Muscle of leg (tissue), 11 donors: ENCODE measurements around the gene TMEM94. TPM values are rescaled to one million over a fixed set of nuclear protein-coding genes. Genes with fewer than 3 reads are reported as not detected.
A peak's percentile ranks its signal among the peaks of the same experiment; 100 is the strongest.

Experiments used
- DNase-seq: peaks from one replicate; pipeline ENCODE4 v3.0.0; 2013
- H3K27ac ChIP-seq: one replicate; pipeline ENCODE4 v1.5.1; 2013; ENCODE audit warnings: mild to moderate bottlenecking, low read length, control low read depth
- H3K27me3 ChIP-seq: one replicate; pipeline ENCODE4 v1.6.1; 2013; ENCODE audit warnings: low read length; ENCODE audit not compliant: control insufficient read depth, insufficient read depth
- H3K36me3 ChIP-seq: one replicate; pipeline ENCODE4 v1.6.1; 2013; ENCODE audit warnings: low read length; ENCODE audit not compliant: control insufficient read depth, insufficient read depth
- H3K4me1 ChIP-seq: one replicate; pipeline ENCODE4 v1.6.1; 2013; ENCODE audit warnings: low read length; ENCODE audit not compliant: control insufficient read depth, insufficient read depth
- H3K4me3 ChIP-seq: one replicate; pipeline ENCODE4 v1.5.1; 2013; ENCODE audit warnings: low read length, control low read depth
- H3K9me3 ChIP-seq: replicated peaks from 2 replicates; pipeline ENCODE4 v1.6.1; 2013; ENCODE audit warnings: low read depth, low read length; ENCODE audit not compliant: control insufficient read depth
- WGBS: methylation state at CpG from one replicate; pipeline ENCODE4 v1.1.5; 2013; ENCODE audit warnings: missing lambda C conversion rate; ENCODE audit not compliant: insufficient coverage; 5-methylcytosine and 5-hydroxymethylcytosine counted together
- polyA plus RNA-seq, 8 donors: library from polyadenylated mRNA; unstranded; fragments of 120-200 nt; gene quantifications; one replicate each; pipeline versions ENCODE4 v1.2.1 to v1.2.3, GENCODE V29; 2013; ENCODE audit warnings: inconsistent platforms in 1 of 8, low replicate concordance in 1 of 8; ENCODE audit not compliant: insufficient read length in 8 of 8, insufficient read depth in 1 of 8
- total RNA-seq: library from RNA; stranded (reverse); fragments of 120-200 nt; gene quantifications from one replicate; pipeline ENCODE4 v1.2.4, GENCODE V29; 2013

TMEM94 gene
- total and polyA plus RNA-seq, 9 donors = 31.5 to 67.8 (median 60.0) TPM

DNA sequence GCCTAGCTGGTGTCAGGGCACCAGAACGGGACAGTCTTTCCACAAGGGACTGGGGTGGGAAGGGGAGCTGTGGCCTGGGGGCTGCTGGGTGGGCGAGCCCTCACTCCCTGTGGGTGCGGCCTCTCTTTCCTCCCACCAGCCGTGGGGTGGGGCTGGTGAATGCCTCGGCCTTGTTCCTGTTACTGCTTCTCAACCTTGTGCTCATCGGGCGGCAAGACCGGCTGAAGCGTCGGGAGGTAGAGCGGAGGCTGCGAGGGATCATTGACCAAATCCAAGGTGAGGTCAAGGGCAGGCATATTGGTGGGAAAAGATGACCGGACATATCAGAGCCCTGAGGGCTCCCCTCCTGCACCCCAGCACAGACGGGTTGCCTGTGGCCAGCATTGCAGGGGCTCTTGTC is 29.7 kb downstream of the TMEM94 start:
- H3K9me3 ChIP-seq = no peaks in the 10 kb centered on the region
- H3K27ac ChIP-seq = no peak overlapping the region
- DNase-seq = no peak
- no peaks in the 10 kb centered on the region for H3K27me3 ChIP-seq
- no peak overlapping the region for H3K4me3 ChIP-seq
- H3K36me3 ChIP-seq = peaks cover 45% of the 10 kb centered on the region
- H3K4me1 ChIP-seq = peaks cover 67% of the 10 kb centered on the region
- WGBS = 100% methylated on average over 1 of the region's 14 CpGs

GRCh38 chr17:75486951-75487350 is 30.5 kb downstream of the TMEM94 start:
- Histone ChIP-seq H3K27ac (no peak overlapping the region), H3K27me3 (no peaks in the 10 kb centered on the region), H3K36me3 (peaks cover 53% of the 10 kb centered on the region), H3K9me3 (no peaks in the 10 kb centered on the region), H3K4me1 (peaks cover 59% of the 10 kb centered on the region), H3K4me3 (no peak overlapping the region)
- DNase-seq = no peak
- WGBS = 72% methylated on average over 5 of the region's 5 CpGs

DNA sequence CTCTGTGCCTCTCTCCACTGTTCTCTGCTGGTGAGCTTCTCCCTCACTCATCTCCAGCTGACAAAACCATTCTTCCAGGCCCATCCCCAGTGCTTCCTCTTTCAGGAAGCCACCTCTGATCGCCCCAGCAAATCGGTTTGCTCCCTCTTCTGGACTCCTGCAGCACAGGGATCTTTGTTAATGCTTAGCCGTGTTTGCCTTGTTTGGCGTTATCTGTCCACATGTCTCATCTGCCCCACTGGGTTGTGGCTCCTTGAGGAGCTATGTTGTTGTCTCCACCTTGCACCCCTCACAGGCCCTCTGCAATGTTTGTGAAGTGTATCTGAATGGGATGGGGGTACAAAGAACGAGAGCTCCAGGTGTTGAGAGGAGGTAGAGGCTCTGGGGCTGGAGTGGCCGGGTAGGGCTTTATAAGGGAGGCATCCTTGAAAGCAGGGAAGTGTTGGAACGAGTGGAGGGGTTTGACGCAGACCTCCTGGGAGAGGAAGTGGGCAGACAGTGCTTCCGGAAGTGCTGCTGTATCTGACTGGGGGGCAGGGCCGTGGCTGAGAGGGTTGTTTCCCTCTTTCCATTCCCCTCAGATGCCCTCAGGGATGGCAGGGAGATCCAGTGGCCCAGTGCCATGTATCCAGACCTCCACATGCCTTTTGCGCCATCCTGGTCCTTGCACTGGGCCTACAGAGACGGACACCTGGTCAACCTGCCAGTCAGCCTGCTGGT is 31.1 kb downstream of the TMEM94 start:
- peak; percentile 68 for DNase-seq
- Histone ChIP-seq H3K27ac (no peak overlapping the region), H3K4me3 (no peak overlapping the region)

GRCh38 chr17:75488693-75489510 is 32.5 kb downstream of the TMEM94 start:
- no peaks in the 10 kb centered on the region for H3K9me3 ChIP-seq
- peaks cover 50% of the 10 kb centered on the region for H3K4me1 ChIP-seq
- WGBS = 86% methylated on average over 13 of the region's 24 CpGs
- H3K27ac ChIP-seq = no peak overlapping the region
- no peaks in the 10 kb centered on the region for H3K27me3 ChIP-seq
- H3K36me3 ChIP-seq = peaks cover 72% of the 10 kb centered on the region
- no peak for DNase-seq
- H3K4me3 ChIP-seq = no peak overlapping the region

More for the DNA sequence above, 31.1 kb downstream of the TMEM94 start:
- H3K27me3 ChIP-seq = no peaks in the 10 kb centered on the region
- WGBS = 66% methylated on average over 6 of the region's 12 CpGs
- H3K4me1 ChIP-seq = peaks cover 57% of the 10 kb centered on the region
- H3K9me3 ChIP-seq = no peaks in the 10 kb centered on the region
- peaks cover 58% of the 10 kb centered on the region for H3K36me3 ChIP-seq

DNA sequence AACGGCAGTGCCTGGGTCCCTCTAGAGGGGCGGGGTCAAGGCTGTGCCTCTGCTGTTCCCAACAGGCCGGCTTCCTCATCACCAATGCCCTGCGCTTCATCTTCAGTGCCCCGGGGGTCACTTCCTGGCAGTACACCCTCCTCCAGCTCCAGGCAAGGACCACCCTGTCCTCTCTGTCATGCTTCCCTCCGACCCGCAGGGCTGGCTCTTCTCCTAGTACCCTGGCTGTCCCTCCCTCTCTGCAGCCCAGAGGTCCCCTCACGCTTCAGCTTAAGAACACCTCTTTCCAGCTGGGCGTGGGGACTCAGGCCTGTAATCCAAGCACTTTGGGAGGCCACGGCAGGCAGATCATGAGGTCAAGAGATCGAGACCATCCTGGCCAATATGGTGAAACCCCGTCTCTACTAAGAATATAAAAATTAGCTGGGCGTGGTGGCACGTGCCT is 33.1 kb downstream of the TMEM94 start:
- no peaks in the 10 kb centered on the region for H3K9me3 ChIP-seq
- no peak for DNase-seq
- peaks cover 50% of the 10 kb centered on the region for H3K4me1 ChIP-seq
- no peak overlapping the region for H3K27ac ChIP-seq
- peaks cover 79% of the 10 kb centered on the region for H3K36me3 ChIP-seq
- H3K27me3 ChIP-seq = no peaks in the 10 kb centered on the region
- H3K4me3 ChIP-seq = no peak overlapping the region
- 70% methylated on average over 8 of the region's 14 CpGs for WGBS

DNA sequence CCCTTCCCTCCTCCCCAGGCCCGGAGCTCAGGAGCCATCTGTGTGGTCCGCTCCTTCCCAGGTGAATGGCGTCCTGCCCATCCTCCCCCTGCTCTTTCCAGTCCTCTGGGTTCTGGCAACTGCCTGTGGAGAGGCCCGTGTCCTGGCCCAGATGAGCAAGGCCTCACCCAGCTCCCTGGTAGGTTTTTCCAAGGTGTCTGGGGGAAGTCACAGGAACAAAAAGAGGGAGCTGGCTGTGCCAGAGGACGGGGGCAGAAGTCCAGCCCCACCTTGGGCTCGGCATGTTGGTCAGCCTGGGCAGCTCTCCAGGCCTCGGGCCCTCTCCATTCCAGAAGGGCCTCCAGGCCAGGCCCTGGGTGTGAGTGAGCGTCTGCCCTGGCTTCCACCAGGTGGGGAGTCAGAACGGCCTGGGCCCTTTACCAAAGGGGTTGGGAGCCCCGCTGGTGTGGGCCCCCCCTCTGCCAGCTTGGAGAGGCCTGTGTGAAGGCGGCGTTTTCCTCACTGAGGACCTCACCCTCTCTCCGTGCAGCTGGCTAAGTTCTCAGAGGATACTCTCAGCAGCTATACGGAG is 33.8 kb downstream of the TMEM94 start:
- WGBS = 51% methylated on average over 9 of the region's 14 CpGs
- peaks cover 50% of the 10 kb centered on the region for H3K4me1 ChIP-seq
- peaks cover 86% of the 10 kb centered on the region for H3K36me3 ChIP-seq

GRCh38 chr17:75490953-75491649 is 34.7 kb downstream of the TMEM94 start:
- Histone ChIP-seq H3K36me3 (peaks cover 93% of the 10 kb centered on the region), H3K27ac (no peak overlapping the region)
- WGBS = 82% methylated on average over 15 of the region's 19 CpGs

More for the DNA sequence above, 33.8 kb downstream of the TMEM94 start:
- Histone ChIP-seq H3K27ac (no peak overlapping the region), H3K27me3 (no peaks in the 10 kb centered on the region), H3K9me3 (no peaks in the 10 kb centered on the region), H3K4me3 (no peak overlapping the region)
- DNase-seq = no peak

DNA sequence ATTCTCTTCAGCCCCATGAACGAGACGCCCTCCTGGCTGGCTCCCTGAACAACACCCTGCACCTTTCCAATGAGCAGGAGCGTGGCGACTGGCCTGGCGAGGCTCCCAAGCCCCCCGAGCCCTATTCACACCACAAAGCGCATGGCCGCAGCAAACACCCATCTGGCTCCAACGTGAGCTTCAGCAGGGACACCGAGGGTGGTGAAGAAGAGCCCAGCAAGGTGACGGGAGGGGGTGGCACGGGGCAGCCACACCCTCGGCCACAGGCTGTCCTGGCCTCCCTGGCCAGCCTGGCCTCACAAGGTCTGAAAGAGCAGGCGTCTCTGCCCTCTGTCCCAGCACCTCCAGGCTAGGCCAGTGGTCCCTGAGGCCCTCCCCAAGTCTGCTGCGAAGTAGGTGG is 35.2 kb downstream of the TMEM94 start:
- Histone ChIP-seq H3K4me1 (peaks cover 38% of the 10 kb centered on the region), H3K27me3 (no peaks in the 10 kb centered on the region), H3K36me3 (peaks cover 93% of the 10 kb centered on the region), H3K4me3 (no peak overlapping the region), H3K9me3 (no peaks in the 10 kb centered on the region), H3K27ac (no peak overlapping the region)
- no peak for DNase-seq
- 87% methylated on average over 13 of the region's 15 CpGs for WGBS

More at GRCh38 chr17:75490953-75491649, 34.7 kb downstream of the TMEM94 start:
- Histone ChIP-seq H3K4me3 (no peak overlapping the region), H3K27me3 (no peaks in the 10 kb centered on the region), H3K9me3 (no peaks in the 10 kb centered on the region), H3K4me1 (peaks cover 43% of the 10 kb centered on the region)
- DNase-seq = no peak

DNA sequence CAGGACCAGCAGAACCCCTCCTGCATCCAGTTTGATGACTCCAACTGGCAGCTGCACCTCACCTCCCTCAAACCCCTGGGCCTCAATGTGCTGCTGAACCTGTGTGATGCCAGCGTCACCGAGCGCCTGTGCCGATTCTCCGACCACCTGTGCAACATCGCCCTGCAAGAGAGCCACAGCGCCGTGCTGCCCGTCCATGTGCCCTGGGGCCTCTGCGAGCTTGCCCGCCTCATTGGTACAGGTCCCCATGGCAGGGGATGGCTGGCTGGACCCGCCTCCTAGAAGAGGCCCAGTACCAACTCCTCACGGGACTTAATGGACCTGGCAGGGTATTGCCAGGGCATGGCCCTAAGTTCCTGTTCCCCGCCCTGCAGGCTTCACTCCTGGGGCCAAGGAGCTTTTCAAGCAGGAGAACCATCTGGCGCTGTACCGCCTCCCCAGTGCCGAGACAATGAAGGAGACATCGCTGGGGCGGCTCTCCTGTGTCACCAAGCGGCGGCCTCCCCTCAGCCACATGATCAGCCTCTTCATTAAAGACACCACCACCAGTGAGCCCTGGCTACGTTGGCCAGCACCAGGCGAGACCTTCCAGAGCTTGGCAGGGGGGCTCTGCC is 36.2 kb downstream of the TMEM94 start:
- peaks cover 90% of the 10 kb centered on the region for H3K36me3 ChIP-seq
- H3K9me3 ChIP-seq = no peaks in the 10 kb centered on the region
- H3K4me1 ChIP-seq = peaks cover 30% of the 10 kb centered on the region
- H3K4me3 ChIP-seq = no peak overlapping the region
- DNase-seq = no peak
- 91% methylated on average over 21 of the region's 23 CpGs for WGBS
- H3K27me3 ChIP-seq = no peaks in the 10 kb centered on the region
- H3K27ac ChIP-seq = no peak overlapping the region
